OCI-LY3 (cell line): ENCODE measurements around the gene FSTL4.

Source experiments
- H2AFZ ChIP-seq: fragments of 200-600, 300-600 bp; shearing (Covaris generic); 2 replicates; pipeline ENCODE4 v1.6.0; 2014; ENCODE audit warnings: antibody characterized with exemption, low read depth, low read length
- H3K27ac ChIP-seq: fragments of 200-600, 300-600 bp; sonication (generic); 2 replicates; pipeline ENCODE4 v1.5.1; 2014; ENCODE audit warnings: mild to moderate bottlenecking, low read length, moderate library complexity, mixed read lengths
- H3K27me3 ChIP-seq: fragments of 200-600, 300-600 bp; sonication (generic); 2 replicates; pipeline ENCODE4 v1.6.1; 2014; ENCODE audit warnings: low read depth, low read length, mixed read lengths
- H3K36me3 ChIP-seq: fragments of 200-600, 300-600 bp; sonication (generic); replicated peaks from 2 replicates; pipeline ENCODE3; 2014; ENCODE audit warnings: low read depth, low read length, mixed read lengths
- H3K4me1 ChIP-seq: fragments of 300-600, 200-600 bp; sonication (generic); 2 replicates; pipeline ENCODE4 v1.6.1; 2014; ENCODE audit warnings: low read length, mixed read lengths
- H3K4me2 ChIP-seq: fragments of 200-600, 300-600 bp; sonication (generic); 2 replicates; pipeline ENCODE4 v1.6.1; 2014; ENCODE audit warnings: low read length, mixed read lengths
- H3K4me3 ChIP-seq: fragments of 300-600, 200-600 bp; sonication (generic); 2 replicates; pipeline ENCODE4 v1.5.1; 2014; ENCODE audit warnings: antibody characterized with exemption, mild to moderate bottlenecking, low read length, moderate library complexity
- H3K79me2 ChIP-seq: fragments of 300-600, 200-600 bp; shearing (Covaris generic); 2 replicates; pipeline ENCODE4 v1.6.1; 2014; ENCODE audit warnings: mild to moderate bottlenecking, low read length, mixed read lengths
- H3K9ac ChIP-seq: fragments of 300-600, 200-600 bp; shearing (Covaris generic); 2 replicates; pipeline ENCODE4 v1.6.0; 2014; ENCODE audit warnings: mild to moderate bottlenecking, low read length, moderate library complexity
- H3K9me3 ChIP-seq: fragments of 200-600, 300-600 bp; shearing (Covaris generic); 2 replicates; pipeline ENCODE4 v1.6.1; 2014; ENCODE audit warnings: low read length, mixed read lengths; ENCODE audit not compliant: insufficient read depth
- H4K20me1 ChIP-seq: fragments of 200-600, 300-600 bp; sonication (generic); 2 replicates; pipeline ENCODE4 v1.6.1; 2016; ENCODE audit warnings: low read length, mixed read lengths; ENCODE audit not compliant: insufficient read depth
- CTCF ChIP-seq: fragments of 200-600, 300-600 bp; sonication (generic); IDR thresholded peaks from 2 replicates; pipeline ENCODE4 v1.5.1; 2014; ENCODE audit warnings: antibody characterized with exemption, low read length, low read depth
- EZH2phosphoT487 ChIP-seq: fragments of 200-600 bp; shearing (Covaris generic); IDR thresholded peaks from 2 replicates; pipeline ENCODE4 v1.6.1; 2018; ENCODE audit warnings: antibody characterized with exemption, mixed run types, low read depth

The FSTL4 gene

GRCh38 chr5:133163839-133164238 is 448.5 kb downstream of the FSTL4 start:
- Histone ChIP-seq H3K9me3 (no peaks in the 10 kb centered on the region), H3K9ac (no peak overlapping the region), H3K27me3 (no peaks in the 10 kb centered on the region), H3K4me2 (no peak overlapping the region), H4K20me1 (no peaks in the 10 kb centered on the region), H3K27ac (no peak overlapping the region), H3K4me3 (no peak overlapping the region), H3K4me1 (no peaks in the 10 kb centered on the region), H2AFZ (no peak overlapping the region), H3K79me2 (no peaks in the 10 kb centered on the region), H3K36me3 (no peaks in the 10 kb centered on the region)
- TF ChIP-seq EZH2phosphoT487 (no peak), CTCF (no peak)

GRCh38 chr5:133159543-133159942 is 452.8 kb downstream of the FSTL4 start:
- Histone ChIP-seq H3K4me3 (no peak overlapping the region), H3K4me1 (no peaks in the 10 kb centered on the region), H3K9me3 (no peaks in the 10 kb centered on the region), H3K4me2 (no peak overlapping the region), H3K36me3 (no peaks in the 10 kb centered on the region), H3K9ac (no peak overlapping the region), H4K20me1 (no peaks in the 10 kb centered on the region), H2AFZ (no peak overlapping the region), H3K27me3 (no peaks in the 10 kb centered on the region), H3K79me2 (no peaks in the 10 kb centered on the region), H3K27ac (no peak overlapping the region)
- TF ChIP-seq CTCF (no peak), EZH2phosphoT487 (no peak)

- H4K20me1 ChIP-seq, result no peaks in the 10 kb centered on the region
- no peak overlapping the region for H3K4me2 ChIP-seq
- H3K4me1 ChIP-seq, result no peaks in the 10 kb centered on the region
- no peaks in the 10 kb centered on the region for H3K36me3 ChIP-seq
- no peak overlapping the region for H3K9ac ChIP-seq
- H3K9me3 ChIP-seq, result no peaks in the 10 kb centered on the region
- TF ChIP-seq CTCF, result no peak
- no peak for TF ChIP-seq EZH2phosphoT487
- H3K4me3 ChIP-seq, result no peak overlapping the region
- H3K79me2 ChIP-seq, result no peaks in the 10 kb centered on the region
- H3K27ac ChIP-seq, result no peak overlapping the region
- H2AFZ ChIP-seq, result no peak overlapping the region
- H3K27me3 ChIP-seq, result no peaks in the 10 kb centered on the region
These were observed 456.9 kb downstream of the FSTL4 start for GRCh38 chr5:133155326-133155969.

GRCh38 chr5:133154274-133155075 is 457.9 kb downstream of the FSTL4 start:
- no peak overlapping the region for H3K27ac ChIP-seq
- no peaks in the 10 kb centered on the region for H3K79me2 ChIP-seq

More at GRCh38 chr5:133154274-133155075, 457.9 kb downstream of the FSTL4 start:
- H2AFZ ChIP-seq, result no peak overlapping the region
- no peaks in the 10 kb centered on the region for H3K27me3 ChIP-seq
- TF ChIP-seq CTCF (no peak), EZH2phosphoT487 (no peak)
- H3K4me2 ChIP-seq, result no peak overlapping the region
- no peaks in the 10 kb centered on the region for H4K20me1 ChIP-seq
- no peaks in the 10 kb centered on the region for H3K4me1 ChIP-seq
- no peaks in the 10 kb centered on the region for H3K9me3 ChIP-seq
- no peak overlapping the region for H3K9ac ChIP-seq
- no peaks in the 10 kb centered on the region for H3K36me3 ChIP-seq
- H3K4me3 ChIP-seq, result no peak overlapping the region
